ENCODE measurements around the gene SPATA31C1. TPM values are rescaled to one million over a fixed set of nuclear protein-coding genes. Genes with fewer than 3 reads are reported as not detected.
"Not testable (repeated sequence)": the region's sequence is repeated elsewhere in the genome, so short reads cannot be mapped to it uniquely, and the experiment has no call there.

Gene SPATA31C1
- total and polyA plus RNA-seq, 2 of the 8 experiments (the other 6 are each of a cell fraction or from before 2014, with no cell fraction given) = 0.15 TPM; not detected in 1

- FAIRE-seq; H2BK15ac ChIP-seq (ENCODE audit: low read length); H3K14ac ChIP-seq (ENCODE audit: insufficient read length); H2BK120ac ChIP-seq (replicated peaks; ENCODE audit: low read depth, low read length); H2AFZ ChIP-seq (ENCODE audit: low read length); H2BK20ac ChIP-seq (ENCODE audit: low read length); H2BK5ac ChIP-seq (ENCODE audit: low read depth, low read length); H4K20me1 ChIP-seq (replicated peaks in 1 of 2; ENCODE audit: control insufficient read depth in 1 of 2, insufficient read depth in 2 of 2, low read length in 2 of 2); H4K91ac ChIP-seq (replicated peaks; ENCODE audit: insufficient read length, low read length); H2BK12ac ChIP-seq (ENCODE audit: low read depth, low read length); H4K8ac ChIP-seq (ENCODE audit: extremely low read depth, insufficient read depth, low read length); H3K23me2 ChIP-seq (ENCODE audit: low read depth, low read length); H4K5ac ChIP-seq (ENCODE audit: insufficient read length, low read depth, low read length); H3K23ac ChIP-seq (ENCODE audit: insufficient read length); H3K18ac ChIP-seq (ENCODE audit: extremely low read depth, low read length); H3K4me2 ChIP-seq (ENCODE audit: insufficient read depth in 1 of 2, low read depth in 2 of 2, low read length in 2 of 2); DNase-seq (ENCODE audit: low read depth in 1 of 2, low spot score in 2 of 2); H3K4ac ChIP-seq (replicated peaks; ENCODE audit: insufficient read length, low read depth, low read length); H3K27ac ChIP-seq (ENCODE audit: low read depth, low read length); H3K79me2 ChIP-seq (ENCODE audit: control insufficient read depth in 1 of 2, insufficient read depth in 2 of 2, low read length in 2 of 2); H3K36me3 ChIP-seq (ENCODE audit: control insufficient read depth in 2 of 4, insufficient read depth in 4 of 4, low read length in 3 of 4); H2AK5ac ChIP-seq (ENCODE audit: low read depth, low read length); POLR2A ChIA-PET (ENCODE audit: partially characterized antibody); CTCF ChIA-PET (ENCODE audit: partially characterized antibody); H3K56ac ChIP-seq (replicated peaks; ENCODE audit: insufficient read length, low read depth, low read length); H3K4me1 ChIP-seq (replicated peaks in 1 of 4; ENCODE audit: control insufficient read depth in 3 of 4, insufficient read depth in 4 of 4, low read length in 3 of 4); H3K9me3 ChIP-seq (ENCODE audit: insufficient read depth in 2 of 2, low read depth in 1 of 2, low read length in 1 of 2); H3K9ac ChIP-seq (replicated peaks in 1 of 4; ENCODE audit: extremely low read depth in 1 of 4, low read depth in 3 of 4, low read length in 3 of 4); H3K27me3 ChIP-seq (replicated peaks in 1 of 4; ENCODE audit: control insufficient read depth in 3 of 4, extremely low read depth in 1 of 4, insufficient read depth in 3 of 4, low read length in 3 of 4); H3K4me3 ChIP-seq (ENCODE audit: extremely low read depth in 1 of 4, insufficient read depth in 2 of 4, low read depth in 3 of 4, low read length in 4 of 4); H3K79me1 ChIP-seq (ENCODE audit: low read depth, low read length): not testable (repeated sequence)
- WGBS, 2 experiments (ENCODE audit: extremely low coverage in 1 of 2, insufficient coverage in 1 of 2, insufficient read length in 1 of 2, insufficient replicate concordance in 2 of 2, low coverage in 1 of 2, low lambda C conversion rate in 2 of 2, missing lambda C conversion rate in 1 of 2) = no CpG with 5 or more reads among the region's 12 CpGs
Measured at GRCh38 chr9:87938336-87938735, 20.6 kb downstream of the SPATA31C1 start.

- H3K23me2 ChIP-seq (ENCODE audit: low read depth, low read length); H4K20me1 ChIP-seq (replicated peaks in 1 of 2; ENCODE audit: control insufficient read depth in 1 of 2, insufficient read depth in 2 of 2, low read length in 2 of 2); POLR2A ChIA-PET (ENCODE audit: partially characterized antibody); H3K27ac ChIP-seq (ENCODE audit: low read depth, low read length); H3K27me3 ChIP-seq (replicated peaks in 1 of 4; ENCODE audit: control insufficient read depth in 3 of 4, extremely low read depth in 1 of 4, insufficient read depth in 3 of 4, low read length in 3 of 4); H3K36me3 ChIP-seq (ENCODE audit: control insufficient read depth in 2 of 4, insufficient read depth in 4 of 4, low read length in 3 of 4); FAIRE-seq; H2BK120ac ChIP-seq (replicated peaks; ENCODE audit: low read depth, low read length); H3K56ac ChIP-seq (replicated peaks; ENCODE audit: insufficient read length, low read depth, low read length); H2BK5ac ChIP-seq (ENCODE audit: low read depth, low read length); H3K79me2 ChIP-seq (ENCODE audit: control insufficient read depth in 1 of 2, insufficient read depth in 2 of 2, low read length in 2 of 2); H3K4me3 ChIP-seq (ENCODE audit: extremely low read depth in 1 of 4, insufficient read depth in 2 of 4, low read depth in 3 of 4, low read length in 4 of 4); H4K5ac ChIP-seq (ENCODE audit: insufficient read length, low read depth, low read length); H2AFZ ChIP-seq (ENCODE audit: low read length); H2AK5ac ChIP-seq (ENCODE audit: low read depth, low read length); H3K4ac ChIP-seq (replicated peaks; ENCODE audit: insufficient read length, low read depth, low read length); H4K91ac ChIP-seq (replicated peaks; ENCODE audit: insufficient read length, low read length); H2BK20ac ChIP-seq (ENCODE audit: low read length); CTCF ChIA-PET (ENCODE audit: partially characterized antibody); H3K23ac ChIP-seq (ENCODE audit: insufficient read length); DNase-seq (ENCODE audit: low read depth in 1 of 2, low spot score in 2 of 2); H3K18ac ChIP-seq (ENCODE audit: extremely low read depth, low read length); H3K9ac ChIP-seq (replicated peaks in 1 of 4; ENCODE audit: extremely low read depth in 1 of 4, low read depth in 3 of 4, low read length in 3 of 4); H2BK15ac ChIP-seq (ENCODE audit: low read length); H4K8ac ChIP-seq (ENCODE audit: extremely low read depth, insufficient read depth, low read length); H3K14ac ChIP-seq (ENCODE audit: insufficient read length); H3K9me3 ChIP-seq (ENCODE audit: insufficient read depth in 2 of 2, low read depth in 1 of 2, low read length in 1 of 2); H3K4me1 ChIP-seq (replicated peaks in 1 of 4; ENCODE audit: control insufficient read depth in 3 of 4, insufficient read depth in 4 of 4, low read length in 3 of 4); H3K4me2 ChIP-seq (ENCODE audit: insufficient read depth in 1 of 2, low read depth in 2 of 2, low read length in 2 of 2); H3K79me1 ChIP-seq (ENCODE audit: low read depth, low read length); H2BK12ac ChIP-seq (ENCODE audit: low read depth, low read length): not testable (repeated sequence)
- no CpG with 5 or more reads among the region's 8 CpGs for WGBS, 2 experiments (ENCODE audit: extremely low coverage in 1 of 2, insufficient coverage in 1 of 2, insufficient read length in 1 of 2, insufficient replicate concordance in 2 of 2, low coverage in 1 of 2, low lambda C conversion rate in 2 of 2, missing lambda C conversion rate in 1 of 2)
Measured at GRCh38 chr9:87939096-87939495, 21.3 kb downstream of the SPATA31C1 start.
